H9 (cell line): ENCODE data around the gene IRX2. TPM values are rescaled to one million over a fixed set of nuclear protein-coding genes. Genes with fewer than 3 reads are reported as not detected.

Experiments
- DNase-seq: peaks from one replicate; pipeline ENCODE4 v3.0.0-alpha.2; 2017
- H2AFZ ChIP-seq: one replicate; pipeline ENCODE4 v1.6.1; 2013; ENCODE audit warnings: mild to moderate bottlenecking, low read length, control low read depth, moderate library complexity
- H2AK5ac ChIP-seq: 2 replicates; pipeline ENCODE4 v1.6.1; 2013; ENCODE audit warnings: low read length, control low read depth, mixed read lengths; ENCODE audit not compliant: insufficient read length
- H2BK120ac ChIP-seq: one replicate; pipeline ENCODE4 v1.6.1; 2013; ENCODE audit warnings: low read depth, mild to moderate bottlenecking, low read length, control low read depth, inconsistent platforms; ENCODE audit not compliant: poor library complexity, severe bottlenecking
- H2BK12ac ChIP-seq: 2 replicates; pipeline ENCODE4 v1.6.1; 2013; ENCODE audit warnings: low read length, control low read depth, mixed read lengths, low read depth; ENCODE audit not compliant: insufficient read length
- H2BK15ac ChIP-seq: 2 replicates; pipeline ENCODE4 v1.6.1; 2013; ENCODE audit warnings: low read depth, low read length, control low read depth
- H2BK20ac ChIP-seq: one replicate; pipeline ENCODE4 v1.6.1; 2013; ENCODE audit warnings: low read depth, mild to moderate bottlenecking, low read length, control low read depth, inconsistent platforms; ENCODE audit not compliant: poor library complexity, severe bottlenecking
- H2BK5ac ChIP-seq: 2 replicates; pipeline ENCODE4 v1.6.1; 2013; ENCODE audit warnings: low read length, control low read depth, mixed read lengths; ENCODE audit not compliant: insufficient read length
- H3K14ac ChIP-seq: 2 replicates; pipeline ENCODE4 v1.6.1; 2013; ENCODE audit warnings: low read length, control low read depth; ENCODE audit not compliant: insufficient read depth
- H3K18ac ChIP-seq: 2 replicates; pipeline ENCODE4 v1.6.1; 2013; ENCODE audit warnings: low read depth, mild to moderate bottlenecking, mixed read lengths, low read length, control low read depth; ENCODE audit not compliant: insufficient read length
- H3K23ac ChIP-seq: 2 replicates; pipeline ENCODE4 v1.6.1; 2013; ENCODE audit warnings: low read length, control low read depth, mixed read lengths, low read depth; ENCODE audit not compliant: insufficient read length
- H3K23me2 ChIP-seq: 2 replicates; pipeline ENCODE4 v1.6.1; 2013; ENCODE audit warnings: low read depth, mild to moderate bottlenecking, mixed read lengths, low read length, control low read depth; ENCODE audit not compliant: insufficient read length, poor library complexity, severe bottlenecking
- H3K27ac ChIP-seq: 2 replicates; pipeline ENCODE4 v1.5.1; 2013; ENCODE audit warnings: low read length, control low read depth, mixed read lengths, low read depth; ENCODE audit not compliant: insufficient read length
- H3K27me3 ChIP-seq: 2 replicates; pipeline ENCODE4 v1.6.1; 2013; ENCODE audit warnings: low read length, control low read depth, inconsistent platforms; ENCODE audit not compliant: insufficient read depth
- H3K4ac ChIP-seq: 2 replicates; pipeline ENCODE4 v1.6.1; 2013; ENCODE audit warnings: low read depth, mild to moderate bottlenecking, control low read depth, inconsistent platforms, low read length, moderate library complexity
- H3K4me1 ChIP-seq: 2 replicates; pipeline ENCODE4 v1.6.1; 2013; ENCODE audit warnings: low read length, control low read depth, inconsistent platforms; ENCODE audit not compliant: insufficient read depth
- H3K4me2 ChIP-seq: 2 replicates; pipeline ENCODE4 v1.6.1; 2013; ENCODE audit warnings: low read length, control low read depth, mixed read lengths; ENCODE audit not compliant: insufficient read length, insufficient read depth
- H3K56ac ChIP-seq: 2 replicates; pipeline ENCODE4 v1.6.1; 2013; ENCODE audit warnings: low read depth, mild to moderate bottlenecking, mixed read lengths, low read length, control low read depth; ENCODE audit not compliant: insufficient read length
- H3K79me1 ChIP-seq: 2 replicates; pipeline ENCODE4 v1.6.1; 2013; ENCODE audit warnings: low read depth, mild to moderate bottlenecking, moderate library complexity, low read length, control low read depth, inconsistent platforms; ENCODE audit not compliant: insufficient read depth, poor library complexity, severe bottlenecking
- H3K79me2 ChIP-seq: 2 replicates; pipeline ENCODE4 v1.6.1; 2013; ENCODE audit warnings: low read length, control low read depth, inconsistent platforms; ENCODE audit not compliant: insufficient read depth
- H3K9ac ChIP-seq: 2 replicates; pipeline ENCODE4 v1.6.1; 2013; ENCODE audit warnings: low read length, control low read depth, mixed read lengths; ENCODE audit not compliant: insufficient read length; ENCODE audit errors: extremely low read depth
- H3K9me3 ChIP-seq: one replicate; pipeline ENCODE4 v1.6.1; 2013; ENCODE audit warnings: low read depth, low read length, inconsistent platforms; ENCODE audit not compliant: control insufficient read depth
- H3T11ph ChIP-seq: one replicate; pipeline ENCODE4 v1.6.1; 2013; ENCODE audit warnings: mild to moderate bottlenecking, low read length, control low read depth, inconsistent platforms
- H4K20me1 ChIP-seq: one replicate; pipeline ENCODE4 v1.6.1; 2013; ENCODE audit not compliant: control insufficient read depth, insufficient read length, insufficient read depth
- H4K5ac ChIP-seq: 2 replicates; pipeline ENCODE4 v1.6.1; 2013; ENCODE audit warnings: low read depth, mild to moderate bottlenecking, mixed read lengths, low read length, control low read depth; ENCODE audit not compliant: insufficient read length
- H4K8ac ChIP-seq: replicated peaks from 2 replicates; pipeline ENCODE4 v1.6.1; 2013; ENCODE audit warnings: low read length, control low read depth, mixed read lengths, low read depth; ENCODE audit not compliant: insufficient read length
- H4K91ac ChIP-seq: 2 replicates; pipeline ENCODE4 v1.6.1; 2013; ENCODE audit warnings: low read depth, mild to moderate bottlenecking, moderate library complexity, mixed read lengths, low read length, control low read depth; ENCODE audit not compliant: insufficient read length
- H3K27ac Mint-ChIP-seq, 3 experiments: 2 replicates in 2 of 3; 3 replicates in 1 of 3; pipeline ENCODE4 v1.8.0; 2020 to 2021; ENCODE audit warnings: mixed read lengths in 3 of 3, mild to moderate bottlenecking in 1 of 3, moderate library complexity in 1 of 3
- H3K27me3 Mint-ChIP-seq: 2 replicates; pipeline ENCODE4 v1.8.0; 2021; ENCODE audit warnings: low read depth, mild to moderate bottlenecking, moderate library complexity, mixed read lengths
- H3K36me3 Mint-ChIP-seq, 3 experiments: 2 replicates in 2 of 3; 3 replicates in 1 of 3; pipeline ENCODE4 v1.8.0; 2020 to 2021; ENCODE audit warnings: low read depth in 3 of 3, mixed read lengths in 3 of 3; ENCODE audit not compliant: insufficient read depth in 1 of 3
- H3K4me1 Mint-ChIP-seq, 2 experiments: 2 replicates each; pipeline ENCODE4 v1.8.0; 2020; ENCODE audit warnings: mixed read lengths in 2 of 2
- H3K4me3 Mint-ChIP-seq, 2 experiments: 2 replicates in 1 of 2; 3 replicates in 1 of 2; pipeline ENCODE4 v1.8.0; 2020 to 2021; ENCODE audit warnings: mild to moderate bottlenecking in 2 of 2, mixed read lengths in 2 of 2, moderate library complexity in 1 of 2
- H3K9me3 Mint-ChIP-seq, 2 experiments: 2 replicates in 1 of 2; 3 replicates in 1 of 2; pipeline ENCODE4 v1.8.0; 2020; ENCODE audit warnings: mild to moderate bottlenecking in 2 of 2, mixed read lengths in 2 of 2, moderate library complexity in 1 of 2
- WGBS: extraction: QIAGEN DNeasy Blood & Tissue Kit; methylation state at CpG from one replicate; pipeline ENCODE4 v1.1.7; 2013; ENCODE audit warnings: missing lambda C conversion rate, low lambda C conversion rate, mixed read lengths; ENCODE audit not compliant: insufficient read length; ENCODE audit errors: extremely low coverage; 5-methylcytosine and 5-hydroxymethylcytosine counted together
- total RNA-seq: library from RNA; stranded (reverse); gene quantifications from 2 replicates; pipeline ENCODE4 v1.2.1, GENCODE V29; 2021
- TF ChIP-seq, protein P1 (sequence below): fragments of 200-600 bp; sonication (generic); conservative IDR thresholded peaks from 3 replicates; pipeline ENCODE4 v1.8.0; 2021; ENCODE audit warnings: antibody characterized with exemption, mild to moderate bottlenecking

Gene IRX2
- total RNA-seq, 1 experiment from 2014 or later: 91.6 TPM

DNA sequence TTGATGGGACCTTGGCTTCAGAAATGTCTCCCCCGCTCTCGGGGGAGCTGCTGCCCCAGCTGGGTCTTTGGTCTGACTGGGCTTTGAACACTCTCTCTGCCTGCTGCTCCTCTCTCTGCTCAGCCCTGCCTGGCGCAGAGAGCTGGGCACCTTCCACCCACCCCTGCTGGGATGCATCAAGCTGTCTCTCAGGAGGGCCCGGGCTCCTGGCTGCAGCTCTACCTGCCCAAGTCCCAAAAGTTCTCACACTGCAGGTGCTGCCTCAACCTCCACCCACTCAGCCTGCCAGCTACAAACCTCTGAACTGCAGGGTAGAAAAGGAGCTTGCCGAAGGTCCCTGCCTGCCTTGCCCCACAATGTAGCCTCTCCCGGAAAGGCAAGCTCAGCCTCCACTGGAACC lies 36.7 kb downstream of the IRX2 start:
- TF ChIP-seq, protein P1, sequence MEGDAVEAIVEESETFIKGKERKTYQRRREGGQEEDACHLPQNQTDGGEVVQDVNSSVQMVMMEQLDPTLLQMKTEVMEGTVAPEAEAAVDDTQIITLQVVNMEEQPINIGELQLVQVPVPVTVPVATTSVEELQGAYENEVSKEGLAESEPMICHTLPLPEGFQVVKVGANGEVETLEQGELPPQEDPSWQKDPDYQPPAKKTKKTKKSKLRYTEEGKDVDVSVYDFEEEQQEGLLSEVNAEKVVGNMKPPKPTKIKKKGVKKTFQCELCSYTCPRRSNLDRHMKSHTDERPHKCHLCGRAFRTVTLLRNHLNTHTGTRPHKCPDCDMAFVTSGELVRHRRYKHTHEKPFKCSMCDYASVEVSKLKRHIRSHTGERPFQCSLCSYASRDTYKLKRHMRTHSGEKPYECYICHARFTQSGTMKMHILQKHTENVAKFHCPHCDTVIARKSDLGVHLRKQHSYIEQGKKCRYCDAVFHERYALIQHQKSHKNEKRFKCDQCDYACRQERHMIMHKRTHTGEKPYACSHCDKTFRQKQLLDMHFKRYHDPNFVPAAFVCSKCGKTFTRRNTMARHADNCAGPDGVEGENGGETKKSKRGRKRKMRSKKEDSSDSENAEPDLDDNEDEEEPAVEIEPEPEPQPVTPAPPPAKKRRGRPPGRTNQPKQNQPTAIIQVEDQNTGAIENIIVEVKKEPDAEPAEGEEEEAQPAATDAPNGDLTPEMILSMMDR: no peak
- Histone ChIP-seq H2AFZ (no peak overlapping the region), H3K56ac (no peak overlapping the region), H2BK120ac (no peak overlapping the region), H3K23me2 (no peaks in the 10 kb centered on the region), H3K9me3 (no peaks in the 10 kb centered on the region), H2BK5ac (no peak overlapping the region), H3K4me2 (no peak overlapping the region), H3K27me3 (no peaks in the 10 kb centered on the region), H4K91ac (no peak overlapping the region), H2AK5ac (no peak overlapping the region), H4K20me1 (no peaks in the 10 kb centered on the region), H3K23ac (no peak overlapping the region), H3K79me2 (no peaks in the 10 kb centered on the region), H3T11ph (no peak overlapping the region), H2BK20ac (no peak overlapping the region), H3K18ac (no peak overlapping the region), H4K8ac (no peak overlapping the region), H3K14ac (no peak overlapping the region), H4K5ac (no peak overlapping the region), H3K4me1 (no peaks in the 10 kb centered on the region), H2BK15ac (no peak overlapping the region), H2BK12ac (no peak overlapping the region), H3K9ac (no peak overlapping the region), H3K27ac (no peak overlapping the region), H3K79me1 (no peaks in the 10 kb centered on the region), H3K4ac (no peak overlapping the region)
- H3K27ac Mint-ChIP-seq: 0 out of 7 replicates have a peak overlapping the region, but pooled peaks of 1 of the 3 experiments have one; percentile 39
- no CpG with 5 or more reads among the region's 6 CpGs for WGBS
- H3K27me3 Mint-ChIP-seq: peaks cover 20% of the 10 kb centered on the region
- peaks cover 10 to 12% of the 10 kb centered on the region in 2 experiments for H3K4me1 Mint-ChIP-seq
- no peaks in the 10 kb centered on the region for H3K9me3 Mint-ChIP-seq
- H3K4me3 Mint-ChIP-seq: no peak overlapping the region
- no peaks in the 10 kb centered on the region for H3K36me3 Mint-ChIP-seq
- no peak for DNase-seq
